ENCODE results near the gene HRK. TPM values are rescaled to one million over a fixed set of nuclear protein-coding genes. Genes with fewer than 3 reads are reported as not detected.

Gene HRK
- polyA plus RNA-seq, 3 donors: 0.15 TPM; not detected in 2

- no peaks in the 10 kb centered on the region for H4K20me1 ChIP-seq (ENCODE audit: insufficient read depth, low read length)
- H3K4me2 ChIP-seq (replicated peaks; ENCODE audit: extremely low read depth, low read length, poor library complexity, severe bottlenecking): no peak overlapping the region
- no peaks in the 10 kb centered on the region for H3K79me2 ChIP-seq (ENCODE audit: insufficient read depth, low read length)
- no peak overlapping the region for H3K4me3 ChIP-seq (replicated peaks in 1 of 3; ENCODE audit: low read depth in 2 of 3, low read length in 3 of 3)
- no peak for DNase-seq
- H3K4me1 ChIP-seq (ENCODE audit: control insufficient read depth in 1 of 2, insufficient read depth in 2 of 2, low read length in 2 of 2): no peaks in the 10 kb centered on the region
- H3K27me3 ChIP-seq (ENCODE audit: control insufficient read depth in 2 of 2, insufficient read depth in 2 of 2, low read length in 2 of 2): peaks cover 1 to 6% of the 10 kb centered on the region in 2 donors
- WGBS (ENCODE audit: insufficient coverage): 100% methylated on average over 2 of the region's 4 CpGs
- Mint-ChIP-seq H3K36me3 (no peaks in the 10 kb centered on the region), H3K4me1 (no peaks in the 10 kb centered on the region), H3K9me3 (peaks cover 0 to 5% (median 0%) of the 10 kb centered on the region in 7 donors), H3K4me3 (no peak overlapping the region), H3K27ac (no peak overlapping the region), H3K27me3 (ENCODE audit: low read depth in 3 of 3) (peaks cover 13 to 23% (median 14%) of the 10 kb centered on the region in 3 donors)
- TF ChIP-seq CTCF (IDR thresholded peaks at IDR 0.05): no peak
- no peak overlapping the region for H3K27ac ChIP-seq (ENCODE audit: low read depth in 1 of 2, low read length in 2 of 2)
- no peak overlapping the region for H2AFZ ChIP-seq (ENCODE audit: insufficient read depth, low read depth, low read length, poor library complexity, severe bottlenecking)
- no peaks in the 10 kb centered on the region for H3K36me3 ChIP-seq (replicated peaks in 1 of 2; ENCODE audit: control insufficient read depth in 1 of 2, insufficient read depth in 2 of 2, low read length in 2 of 2)
- intact Hi-C loops (cut with micrococcal nuclease): no loop called here
- no peaks in the 10 kb centered on the region for H3K9me3 ChIP-seq (replicated peaks in 1 of 2; ENCODE audit: control insufficient read depth in 1 of 2, insufficient read depth in 1 of 2, low read length in 2 of 2)
- no peak overlapping the region for H3K9ac ChIP-seq (ENCODE audit: insufficient read depth, low read length, poor library complexity, severe bottlenecking)
Observed at GRCh38 chr12:116897476-116897875, 16.2 kb upstream of the HRK start.

- Mint-ChIP-seq H3K4me3 (no peak overlapping the region), H3K36me3 (no peaks in the 10 kb centered on the region), H3K27me3 (ENCODE audit: low read depth in 3 of 3) (peaks cover 14 to 20% (median 20%) of the 10 kb centered on the region in 3 donors), H3K27ac (no peak overlapping the region), H3K9me3 (peaks cover 0 to 4% (median 0%) of the 10 kb centered on the region in 7 donors), H3K4me1 (no peaks in the 10 kb centered on the region)
- H3K79me2 ChIP-seq (ENCODE audit: insufficient read depth, low read length): no peaks in the 10 kb centered on the region
- no peak overlapping the region for H2AFZ ChIP-seq (ENCODE audit: insufficient read depth, low read depth, low read length, poor library complexity, severe bottlenecking)
- no peak overlapping the region for H3K4me2 ChIP-seq (replicated peaks; ENCODE audit: extremely low read depth, low read length, poor library complexity, severe bottlenecking)
- DNase-seq: no peak
- H3K4me3 ChIP-seq (replicated peaks in 1 of 3; ENCODE audit: low read depth in 2 of 3, low read length in 3 of 3): no peak overlapping the region
- H3K27me3 ChIP-seq (ENCODE audit: control insufficient read depth in 2 of 2, insufficient read depth in 2 of 2, low read length in 2 of 2): peaks cover 4 to 6% of the 10 kb centered on the region in 2 donors
- no peak overlapping the region for H3K9ac ChIP-seq (ENCODE audit: insufficient read depth, low read length, poor library complexity, severe bottlenecking)
- no peaks in the 10 kb centered on the region for H4K20me1 ChIP-seq (ENCODE audit: insufficient read depth, low read length)
- WGBS (ENCODE audit: insufficient coverage): 71% methylated on average over 5 of the region's 7 CpGs
- no peaks in the 10 kb centered on the region for H3K36me3 ChIP-seq (replicated peaks in 1 of 2; ENCODE audit: control insufficient read depth in 1 of 2, insufficient read depth in 2 of 2, low read length in 2 of 2)
- TF ChIP-seq CTCF (IDR thresholded peaks at IDR 0.05): no peak
- no peaks in the 10 kb centered on the region for H3K4me1 ChIP-seq (ENCODE audit: control insufficient read depth in 1 of 2, insufficient read depth in 2 of 2, low read length in 2 of 2)
- H3K9me3 ChIP-seq (replicated peaks in 1 of 2; ENCODE audit: control insufficient read depth in 1 of 2, insufficient read depth in 1 of 2, low read length in 2 of 2): no peaks in the 10 kb centered on the region
- intact Hi-C loops (cut with micrococcal nuclease): no loop called here
- H3K27ac ChIP-seq (ENCODE audit: low read depth in 1 of 2, low read length in 2 of 2): no peak overlapping the region
Observed at GRCh38 chr12:116896411-116896924, 15.2 kb upstream of the HRK start.
